GM19452 (cell line): Measurements from ENCODE around the gene ZNF862.

ENCODE experiments used
- ATAC-seq: cut with Tn5 transposase; IDR thresholded peaks from one replicate; pipeline ENCODE4 v1.9.1; 2021; ENCODE audit not compliant: unreplicated experiment

The ZNF862 gene

DNA sequence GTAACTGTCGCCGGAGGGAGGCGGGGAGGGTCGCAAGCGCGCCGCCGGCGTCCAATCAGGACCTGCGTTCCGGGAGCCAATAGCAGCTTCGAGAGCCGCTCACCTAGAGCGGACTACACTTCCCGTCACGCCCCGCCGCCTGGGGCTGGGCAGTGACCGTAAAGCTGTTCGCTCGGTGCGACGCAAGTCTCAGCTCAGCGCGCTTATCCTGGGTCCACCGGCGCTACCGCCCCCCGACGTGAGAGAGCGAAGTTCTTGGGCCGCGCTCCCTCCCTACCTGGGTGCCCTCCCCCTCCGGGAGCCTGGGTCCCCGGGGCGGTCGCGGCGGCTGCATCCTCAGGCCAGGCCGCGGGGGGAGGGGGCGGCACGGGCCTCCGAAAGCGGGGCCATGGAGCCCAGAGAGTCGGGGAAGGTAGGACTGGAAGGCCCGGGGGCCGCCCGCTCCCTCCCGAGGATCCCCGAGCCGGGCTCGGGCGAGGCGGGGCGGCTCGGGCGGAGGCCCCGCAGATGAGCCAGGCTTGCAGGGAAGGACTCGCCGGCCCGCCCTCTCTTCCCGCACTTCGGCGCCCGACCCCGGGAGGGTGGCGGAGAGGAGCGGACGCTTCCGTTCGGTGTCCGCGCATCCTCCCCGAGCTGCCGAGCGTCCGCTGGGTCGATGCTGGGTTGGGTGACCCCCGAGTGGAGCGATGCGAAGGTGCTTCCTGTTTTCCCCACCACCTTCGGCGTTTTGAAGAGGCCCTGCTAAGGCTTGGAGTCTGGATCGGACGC lies at the start of gene ZNF862:
ZNF862 (plus strand) TSS at position 152 of the 768 bp plus-strand sequence; CDS start at position 389, 237 bp downstream.
- ATAC-seq: peak; percentile 98

DNA sequence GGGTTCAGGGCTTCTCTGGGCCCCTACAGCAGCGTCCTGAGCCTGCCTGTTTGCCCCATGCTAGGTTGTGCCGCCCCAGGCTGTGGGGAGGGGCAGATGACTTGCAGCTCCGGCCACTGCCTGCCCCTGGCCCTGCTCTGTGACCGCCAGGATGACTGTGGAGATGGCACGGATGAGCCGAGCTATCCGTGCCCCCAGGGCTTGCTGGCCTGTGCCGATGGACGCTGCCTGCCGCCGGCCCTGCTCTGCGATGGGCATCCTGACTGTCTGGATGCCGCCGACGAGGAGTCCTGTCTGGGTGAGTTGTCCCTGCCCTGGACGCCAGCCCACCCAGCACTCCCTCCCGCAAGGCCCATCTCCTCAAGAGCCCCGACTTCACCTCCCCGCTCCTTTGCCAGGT lies 49.1 kb upstream of the ZNF862 start:
- no peak for ATAC-seq

DNA sequence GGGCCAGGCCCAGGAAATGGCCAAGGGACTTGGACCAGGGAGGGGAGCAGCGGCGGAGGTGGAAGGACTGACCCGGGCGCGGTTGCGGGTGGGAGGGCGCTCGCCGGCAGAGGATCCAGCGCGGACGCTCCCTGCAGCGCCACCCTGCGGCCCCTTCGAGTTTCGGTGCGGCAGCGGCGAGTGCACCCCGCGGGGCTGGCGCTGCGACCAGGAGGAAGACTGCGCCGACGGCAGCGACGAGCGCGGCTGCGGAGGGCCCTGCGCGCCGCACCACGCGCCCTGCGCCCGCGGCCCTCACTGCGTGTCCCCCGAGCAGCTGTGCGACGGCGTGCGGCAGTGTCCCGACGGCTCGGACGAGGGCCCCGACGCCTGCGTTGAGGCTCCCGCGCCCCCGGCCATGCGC lies 48.0 kb upstream of the ZNF862 start:
- ATAC-seq: no peak

DNA sequence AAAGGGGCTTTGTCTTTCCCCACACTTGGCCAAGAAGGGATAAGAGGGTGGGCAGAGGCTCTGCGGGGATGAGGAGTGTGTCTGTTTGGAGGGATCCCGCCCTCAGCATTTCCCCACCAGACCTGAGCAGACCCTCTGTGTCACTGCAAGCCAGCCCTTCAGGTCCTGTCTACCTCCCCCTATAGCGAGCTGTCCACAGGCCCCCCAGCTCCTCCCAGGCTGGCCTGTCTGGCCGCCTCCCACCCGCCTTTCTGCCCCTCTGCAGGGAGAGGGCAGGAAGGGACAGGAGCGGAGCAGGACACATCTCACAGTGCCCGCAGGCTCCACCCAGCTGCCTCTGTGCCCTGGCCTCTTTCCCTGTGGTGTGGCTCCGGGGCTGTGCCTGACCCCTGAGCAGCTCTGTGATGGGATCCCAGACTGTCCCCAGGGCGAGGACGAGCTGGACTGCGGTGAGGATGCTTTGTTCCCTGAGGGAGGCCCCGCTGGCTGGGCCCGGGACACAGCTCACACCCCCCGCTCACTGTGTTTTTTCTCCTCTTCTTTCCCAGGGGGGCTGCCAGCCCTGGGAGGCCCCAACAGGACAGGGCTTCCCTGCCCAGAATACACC lies 47.3 kb upstream of the ZNF862 start:
- ATAC-seq: no peak

DNA sequence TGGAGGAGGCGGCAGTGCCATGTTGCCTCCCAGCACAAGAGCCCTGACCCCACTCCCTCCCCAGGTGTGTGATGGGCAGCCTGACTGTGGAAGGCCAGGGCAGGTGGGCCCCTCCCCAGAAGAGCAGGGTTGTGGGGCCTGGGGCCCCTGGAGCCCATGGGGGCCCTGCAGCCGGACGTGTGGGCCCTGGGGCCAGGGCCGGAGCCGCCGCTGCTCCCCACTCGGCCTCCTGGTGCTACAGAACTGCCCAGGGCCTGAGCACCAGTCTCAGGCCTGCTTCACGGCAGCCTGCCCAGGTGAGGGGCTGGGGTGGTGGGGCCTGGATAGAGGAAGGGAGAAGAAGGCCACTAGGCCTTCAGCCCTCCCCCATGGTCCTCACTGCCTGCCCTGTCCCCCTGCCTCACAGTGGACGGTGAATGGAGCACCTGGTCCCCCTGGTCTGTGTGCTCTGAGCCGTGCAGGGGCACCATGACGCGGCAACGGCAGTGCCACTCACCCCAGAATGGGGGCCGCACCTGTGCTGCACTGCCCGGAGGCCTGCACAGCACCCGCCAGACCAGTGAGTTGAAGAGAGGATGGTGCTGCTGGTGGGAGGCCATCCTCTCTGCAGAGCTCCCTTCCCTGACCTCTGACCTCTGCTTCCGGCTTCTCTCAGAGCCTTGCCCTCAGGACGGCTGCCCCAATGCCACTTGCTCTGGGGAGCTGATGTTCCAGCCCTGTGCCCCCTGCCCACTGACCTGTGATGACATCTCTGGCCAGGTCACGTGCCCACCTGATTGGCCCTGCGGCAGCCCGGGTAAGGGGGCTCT lies 46.6 kb upstream of the ZNF862 start:
- no peak for ATAC-seq

DNA sequence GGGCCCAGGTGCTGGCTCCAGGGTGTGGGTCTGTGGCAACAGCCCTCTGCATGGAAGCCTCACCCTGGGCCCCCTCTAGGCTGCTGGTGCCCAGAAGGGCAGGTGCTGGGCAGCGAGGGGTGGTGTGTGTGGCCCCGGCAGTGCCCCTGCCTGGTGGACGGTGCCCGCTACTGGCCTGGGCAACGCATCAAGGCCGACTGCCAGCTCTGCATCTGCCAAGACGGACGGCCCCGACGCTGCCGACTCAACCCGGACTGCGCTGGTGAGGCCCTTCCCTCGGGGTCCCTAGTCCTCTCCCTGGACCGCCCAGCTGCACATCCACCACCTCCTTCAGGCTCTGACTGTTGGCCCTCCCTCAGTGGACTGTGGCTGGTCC lies 46.0 kb upstream of the ZNF862 start:
- ATAC-seq: no peak

DNA sequence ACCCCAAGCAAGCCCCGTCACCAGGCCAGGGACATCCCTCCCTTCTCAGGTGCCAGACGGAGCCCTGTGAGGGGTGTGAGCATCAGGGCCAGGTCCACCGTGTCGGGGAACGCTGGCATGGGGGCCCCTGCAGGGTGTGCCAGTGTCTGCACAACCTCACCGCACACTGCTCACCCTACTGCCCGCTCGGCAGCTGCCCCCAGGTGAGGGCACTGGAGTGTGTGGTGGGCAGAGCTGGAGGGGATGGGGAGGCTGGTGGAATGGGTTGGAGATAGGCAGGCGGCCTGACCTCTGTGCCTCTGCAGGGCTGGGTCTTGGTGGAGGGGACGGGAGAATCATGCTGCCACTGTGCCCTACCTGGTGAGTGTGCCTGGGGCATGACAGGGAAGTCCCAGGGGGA lies 44.9 kb upstream of the ZNF862 start:
- ATAC-seq: no peak

DNA sequence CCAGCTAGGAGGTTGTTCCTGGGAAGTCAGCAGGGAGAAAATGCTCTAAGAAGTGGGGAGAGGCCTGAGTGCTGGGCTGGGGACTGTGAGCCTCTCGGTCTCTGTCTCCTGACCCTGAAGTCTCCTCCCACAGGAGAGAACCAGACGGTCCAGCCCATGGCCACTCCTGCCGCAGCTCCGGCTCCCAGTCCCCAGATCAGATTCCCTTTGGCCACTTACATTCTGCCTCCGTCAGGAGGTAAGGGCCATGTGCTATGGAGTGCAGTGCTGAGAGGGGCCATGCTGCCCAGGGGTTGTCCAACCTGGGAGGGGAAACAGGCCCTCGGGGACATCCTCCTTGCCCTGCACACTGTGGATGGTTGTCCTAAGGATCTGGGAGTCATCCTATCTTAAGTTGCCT lies 43.5 kb upstream of the ZNF862 start:
- ATAC-seq: no peak

DNA sequence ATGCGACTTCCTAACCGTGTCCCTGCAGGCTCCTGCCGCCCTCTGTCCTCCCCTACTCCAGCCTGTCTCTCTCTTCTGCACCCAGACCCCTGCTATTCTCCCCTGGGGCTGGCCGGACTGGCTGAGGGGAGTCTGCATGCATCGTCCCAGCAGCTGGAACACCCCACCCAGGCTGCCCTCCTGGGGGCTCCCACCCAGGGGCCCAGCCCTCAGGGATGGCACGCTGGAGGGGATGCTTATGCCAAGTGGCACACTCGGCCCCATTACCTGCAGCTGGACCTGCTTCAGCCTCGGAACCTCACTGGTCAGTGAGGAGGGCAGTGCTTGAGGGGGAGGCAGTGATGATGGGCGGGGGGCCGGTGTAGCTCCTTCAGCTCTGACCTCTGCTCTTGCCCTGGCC lies 43.0 kb upstream of the ZNF862 start:
- ATAC-seq: no peak

DNA sequence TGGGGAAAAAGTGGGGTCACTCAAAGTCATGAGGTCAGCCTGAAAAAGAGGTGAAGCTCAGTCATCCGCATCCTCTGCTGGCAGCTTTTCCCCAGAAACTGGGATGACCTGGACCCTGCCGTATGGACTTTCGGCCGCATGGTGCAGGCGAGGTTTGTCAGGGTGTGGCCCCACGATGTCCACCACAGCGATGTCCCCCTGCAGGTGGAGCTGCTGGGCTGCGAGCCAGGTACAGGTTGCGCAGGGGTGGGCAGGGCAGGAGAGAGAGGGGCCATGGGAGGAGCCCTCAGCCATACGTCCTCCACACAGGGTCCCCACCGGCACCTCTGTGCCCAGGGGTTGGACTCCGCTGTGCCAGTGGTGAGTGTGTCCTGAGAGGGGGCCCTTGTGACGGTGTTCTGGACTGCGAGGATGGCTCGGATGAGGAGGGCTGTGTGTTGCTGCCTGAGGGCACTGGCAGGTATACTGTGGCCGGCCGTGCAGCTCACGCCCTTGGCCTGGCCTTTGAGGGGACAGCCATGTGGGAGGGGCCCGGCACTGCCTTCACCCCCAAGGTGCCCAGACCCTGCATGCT lies 41.8 kb upstream of the ZNF862 start:
- ATAC-seq: no peak

DNA sequence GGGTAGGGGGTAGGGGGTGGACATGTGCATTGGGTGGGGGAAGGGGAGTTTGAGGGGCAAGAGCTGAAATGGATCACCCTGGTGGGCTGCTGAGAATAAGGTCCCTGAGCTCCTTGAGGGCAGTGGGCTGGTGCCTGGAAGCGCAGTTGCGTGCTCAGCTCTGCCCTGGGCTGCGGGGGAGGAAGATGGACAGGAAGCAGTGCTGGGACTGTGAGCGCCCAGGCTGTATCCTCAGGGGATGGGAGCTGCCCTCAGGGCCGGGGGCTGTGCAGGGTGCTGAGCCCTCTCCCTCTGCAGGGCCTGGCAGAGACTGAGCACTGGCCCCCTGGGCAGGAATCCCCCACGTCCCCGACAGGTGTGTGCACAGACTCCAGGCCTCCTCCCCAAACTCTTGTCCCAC lies 40.4 kb upstream of the ZNF862 start:
- ATAC-seq: no peak

DNA sequence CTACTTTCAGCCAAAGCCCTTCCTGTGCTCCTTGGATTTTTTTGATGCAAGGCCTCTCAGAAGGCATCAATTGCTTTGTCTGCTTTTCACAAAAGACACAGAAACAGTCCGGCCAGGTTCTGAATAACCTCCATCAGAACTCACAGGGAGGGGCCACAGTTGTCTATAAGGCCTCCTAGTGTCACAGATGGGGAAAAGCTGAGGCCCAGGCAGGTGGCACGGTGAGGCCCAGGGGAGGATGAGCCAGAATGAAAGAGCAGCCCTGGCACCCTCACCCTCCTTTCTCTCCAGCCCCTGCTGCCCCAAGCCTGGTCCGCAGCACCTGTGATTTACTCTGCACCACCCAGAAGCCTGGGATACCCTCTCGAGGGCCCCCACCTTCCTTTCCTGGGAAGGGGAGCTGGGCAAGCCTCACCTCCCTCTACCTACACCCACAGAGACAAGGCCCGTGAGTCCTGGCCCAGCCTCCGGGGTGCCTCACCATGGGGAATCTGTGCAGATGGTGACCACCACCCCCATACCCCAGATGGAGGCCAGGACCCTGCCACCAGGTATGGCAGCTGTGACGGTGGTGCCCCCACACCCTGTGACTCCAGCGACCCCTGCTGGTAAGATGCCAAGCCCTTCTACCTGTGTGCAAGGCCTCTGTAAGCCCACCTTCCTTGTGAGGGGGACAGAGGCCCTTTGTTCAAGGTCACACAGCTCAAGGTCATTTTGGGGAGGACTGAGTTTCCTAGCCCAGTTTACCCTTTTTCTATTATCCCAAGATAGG lies 38.6 kb upstream of the ZNF862 start:
- ATAC-seq: no peak

DNA sequence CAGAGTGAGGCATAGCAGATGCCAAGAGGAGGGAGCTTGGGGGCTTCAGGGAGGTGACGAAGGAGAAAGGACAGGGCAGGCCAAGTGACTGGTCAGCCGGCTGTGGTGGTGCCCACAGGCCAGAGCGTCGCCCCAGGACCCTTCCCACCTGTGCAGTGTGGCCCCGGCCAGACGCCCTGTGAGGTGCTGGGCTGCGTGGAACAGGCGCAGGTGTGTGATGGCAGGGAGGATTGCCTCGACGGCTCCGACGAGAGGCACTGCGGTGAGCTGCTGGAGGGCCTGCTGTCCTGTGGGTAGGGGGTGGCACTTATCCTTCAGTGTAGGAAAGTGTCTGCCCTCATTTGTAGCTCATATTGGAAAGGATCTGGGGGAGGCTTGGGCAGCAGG lies 38.0 kb upstream of the ZNF862 start:
- no peak for ATAC-seq

DNA sequence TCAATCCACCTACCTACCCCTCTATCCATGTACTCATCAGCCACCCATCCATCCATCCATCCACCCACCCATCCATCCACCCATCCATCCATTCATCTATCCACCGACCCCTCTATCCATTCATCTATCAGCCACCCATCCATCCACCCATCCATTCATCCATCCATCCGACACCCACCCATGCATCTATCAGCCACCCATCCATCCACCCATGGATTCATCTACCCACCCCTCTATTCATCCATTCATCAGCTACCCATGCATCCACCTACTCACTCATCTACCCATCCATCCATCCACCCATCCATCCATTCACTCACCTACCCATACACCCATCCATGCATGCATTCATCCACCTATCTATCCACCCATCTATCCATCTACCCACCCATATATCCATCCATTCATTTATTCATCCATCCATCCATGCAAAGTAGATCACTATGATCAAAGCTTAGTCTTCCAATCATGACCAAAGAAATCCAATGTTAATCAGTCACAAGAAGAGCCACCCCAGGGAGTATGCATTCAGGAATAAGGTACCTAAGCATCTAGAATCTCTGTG lies 37.1 kb upstream of the ZNF862 start:
- no peak for ATAC-seq

DNA sequence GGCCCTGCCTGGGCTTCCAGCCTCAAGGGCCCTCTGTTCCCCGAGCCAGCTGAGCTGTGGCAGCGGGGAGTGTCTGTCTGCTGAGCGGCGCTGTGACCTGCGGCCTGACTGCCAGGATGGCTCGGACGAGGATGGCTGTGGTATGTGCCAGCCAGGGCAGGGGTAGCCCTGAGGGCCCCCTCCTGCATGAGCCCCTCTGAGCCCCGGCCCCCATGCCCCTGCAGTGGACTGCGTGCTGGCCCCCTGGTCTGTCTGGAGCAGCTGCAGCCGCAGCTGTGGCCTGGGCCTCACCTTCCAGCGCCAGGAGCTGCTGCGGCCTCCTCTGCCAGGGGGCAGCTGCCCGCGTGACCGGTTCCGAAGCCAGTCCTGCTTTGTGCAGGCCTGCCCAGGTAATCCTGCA lies 36.4 kb upstream of the ZNF862 start:
- ATAC-seq: no peak

DNA sequence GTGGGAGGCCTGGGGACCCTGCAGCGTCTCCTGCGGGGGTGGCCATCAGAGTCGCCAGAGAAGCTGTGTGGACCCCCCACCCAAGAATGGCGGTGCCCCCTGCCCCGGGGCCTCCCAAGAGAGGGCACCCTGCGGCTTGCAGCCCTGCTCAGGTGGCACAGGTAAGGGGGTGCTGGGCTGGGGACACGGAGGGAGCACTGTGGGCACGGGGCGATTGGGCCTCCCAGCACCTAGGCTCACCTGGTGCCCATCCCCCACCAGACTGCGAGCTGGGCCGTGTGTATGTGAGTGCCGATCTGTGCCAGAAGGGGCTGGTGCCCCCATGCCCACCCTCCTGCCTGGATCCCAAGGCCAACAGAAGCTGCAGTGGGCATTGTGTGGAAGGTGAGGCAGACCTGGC lies 35.2 kb upstream of the ZNF862 start:
- ATAC-seq: no peak

DNA sequence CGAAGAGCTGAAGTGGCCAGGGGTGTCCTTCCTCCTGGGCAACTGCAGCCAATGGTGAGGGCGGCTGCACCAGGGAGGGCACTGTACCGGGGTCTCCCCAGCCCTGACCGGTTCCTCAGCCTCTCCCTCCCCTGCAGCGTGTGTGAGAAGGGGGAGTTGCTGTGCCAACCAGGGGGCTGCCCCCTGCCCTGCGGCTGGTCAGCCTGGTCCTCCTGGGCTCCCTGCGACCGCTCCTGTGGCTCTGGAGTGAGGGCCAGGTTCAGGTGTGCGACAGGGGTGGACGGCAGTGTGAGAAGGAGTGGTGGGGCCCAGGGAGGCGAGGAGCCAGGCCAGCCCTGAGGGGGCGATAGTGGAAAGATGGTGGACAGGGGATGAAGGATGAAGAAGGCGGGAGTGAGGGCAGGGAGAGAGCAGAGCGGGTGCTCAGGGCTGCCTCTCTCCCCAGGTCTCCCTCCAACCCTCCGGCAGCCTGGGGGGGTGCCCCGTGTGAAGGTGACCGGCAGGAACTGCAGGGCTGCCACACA lies 34.6 kb upstream of the ZNF862 start:
- no peak for ATAC-seq

DNA sequence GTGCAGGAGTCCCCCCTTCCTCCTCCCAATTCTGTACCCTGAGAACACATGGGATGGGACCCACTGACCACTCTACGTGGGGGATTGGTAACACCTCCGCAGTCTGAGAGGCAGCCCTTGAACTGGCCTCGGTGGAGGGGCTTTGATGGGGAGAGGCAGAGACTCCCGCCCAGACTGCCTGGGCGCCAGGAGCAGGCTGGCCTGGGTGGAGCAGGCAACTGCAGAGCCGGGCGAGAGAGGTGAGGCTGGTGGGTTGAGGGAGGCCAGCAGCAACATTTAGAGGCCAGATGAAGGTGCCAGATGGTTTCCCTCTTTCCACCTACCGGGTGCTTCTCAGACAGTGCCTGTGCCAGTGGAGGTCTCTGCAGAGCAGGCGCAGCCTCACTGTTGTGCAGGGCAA lies 34.1 kb upstream of the ZNF862 start:
- no peak for ATAC-seq

DNA sequence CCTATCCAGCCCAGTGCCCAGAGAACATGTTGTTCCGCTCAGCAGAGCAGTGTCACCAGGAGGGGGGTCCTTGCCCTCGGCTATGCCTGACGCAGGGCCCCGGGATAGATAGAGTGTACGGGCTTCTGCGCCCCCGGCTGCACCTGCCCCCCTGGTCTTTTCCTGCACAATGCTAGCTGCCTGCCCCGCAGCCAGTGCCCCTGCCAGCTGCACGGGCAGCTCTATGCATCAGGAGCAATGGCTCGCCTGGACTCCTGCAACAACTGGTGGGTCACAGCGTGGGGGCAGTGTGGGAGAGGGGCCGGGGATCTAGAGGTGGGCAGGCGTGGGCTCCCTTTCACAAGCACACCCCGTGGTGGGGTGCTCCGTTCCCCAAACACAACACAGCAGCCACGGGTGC lies 31.4 kb upstream of the ZNF862 start:
- ATAC-seq: no peak

DNA sequence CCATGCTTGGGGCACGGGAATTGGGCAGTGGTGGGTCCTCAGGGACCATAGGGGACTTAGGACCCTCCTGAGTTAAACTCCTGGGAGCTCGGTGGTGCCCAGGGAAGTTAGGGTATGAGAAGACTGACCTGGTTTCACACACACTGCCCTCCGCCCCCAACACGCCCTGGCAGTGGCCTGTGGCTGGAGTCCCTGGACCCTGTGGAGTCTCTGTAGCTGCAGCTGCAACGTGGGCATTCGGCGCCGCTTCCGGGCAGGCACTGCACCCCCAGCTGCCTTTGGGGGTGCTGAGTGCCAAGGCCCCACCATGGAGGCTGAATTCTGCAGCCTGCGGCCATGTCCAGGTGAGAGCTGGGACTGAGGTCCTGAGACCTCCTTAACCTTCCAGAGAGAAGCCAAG lies 29.9 kb upstream of the ZNF862 start:
- ATAC-seq: no peak
